ENCODE data around the gene PHYH.

PHYH gene

DNA sequence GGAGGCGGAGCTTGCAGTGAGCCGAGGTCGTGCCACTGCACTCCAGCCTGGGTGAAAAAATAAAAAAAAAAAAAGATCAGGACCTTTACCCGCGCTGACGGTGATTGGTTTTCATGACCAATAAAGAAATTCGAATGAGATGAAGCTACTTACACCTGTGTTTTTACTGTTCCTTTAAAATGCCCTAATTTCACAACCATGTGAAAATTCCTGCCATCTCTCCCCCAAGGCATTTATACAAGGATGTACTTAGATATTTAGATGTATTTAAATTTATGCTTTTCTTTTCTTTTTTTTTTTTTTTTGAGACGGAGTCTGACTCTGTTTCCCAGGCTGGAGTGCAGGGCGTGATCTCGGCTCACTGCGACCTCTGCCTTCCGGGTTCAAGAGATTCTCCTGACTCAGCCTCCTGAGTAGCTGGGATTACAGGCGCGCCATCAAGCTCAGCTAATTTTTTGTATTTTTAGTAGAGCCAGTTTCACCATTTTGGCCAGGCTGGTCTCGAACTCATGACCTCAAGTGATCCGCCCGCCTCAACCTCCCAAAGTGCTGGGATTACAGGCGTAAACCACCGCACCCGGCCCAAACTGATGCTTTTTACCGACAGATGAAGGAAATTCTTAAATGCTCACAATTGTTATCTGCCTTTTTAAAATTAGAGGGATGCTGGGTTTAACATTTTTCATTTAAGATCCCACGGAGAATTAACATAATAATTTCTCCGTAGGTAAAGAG, 3.1 kb upstream of the PHYH start:
- peak overlapping the region; percentile 78 for H3K4me2 ChIP-seq (ENCODE audit: low read depth, low read length, poor library complexity, severe bottlenecking)
- H3K79me2 ChIP-seq (ENCODE audit: insufficient read depth, low read length) = peaks cover 10% of the 10 kb centered on the region
- TF ChIP-seq, protein P1, sequence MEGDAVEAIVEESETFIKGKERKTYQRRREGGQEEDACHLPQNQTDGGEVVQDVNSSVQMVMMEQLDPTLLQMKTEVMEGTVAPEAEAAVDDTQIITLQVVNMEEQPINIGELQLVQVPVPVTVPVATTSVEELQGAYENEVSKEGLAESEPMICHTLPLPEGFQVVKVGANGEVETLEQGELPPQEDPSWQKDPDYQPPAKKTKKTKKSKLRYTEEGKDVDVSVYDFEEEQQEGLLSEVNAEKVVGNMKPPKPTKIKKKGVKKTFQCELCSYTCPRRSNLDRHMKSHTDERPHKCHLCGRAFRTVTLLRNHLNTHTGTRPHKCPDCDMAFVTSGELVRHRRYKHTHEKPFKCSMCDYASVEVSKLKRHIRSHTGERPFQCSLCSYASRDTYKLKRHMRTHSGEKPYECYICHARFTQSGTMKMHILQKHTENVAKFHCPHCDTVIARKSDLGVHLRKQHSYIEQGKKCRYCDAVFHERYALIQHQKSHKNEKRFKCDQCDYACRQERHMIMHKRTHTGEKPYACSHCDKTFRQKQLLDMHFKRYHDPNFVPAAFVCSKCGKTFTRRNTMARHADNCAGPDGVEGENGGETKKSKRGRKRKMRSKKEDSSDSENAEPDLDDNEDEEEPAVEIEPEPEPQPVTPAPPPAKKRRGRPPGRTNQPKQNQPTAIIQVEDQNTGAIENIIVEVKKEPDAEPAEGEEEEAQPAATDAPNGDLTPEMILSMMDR (conservative IDR thresholded peaks at IDR 0.05; ENCODE audit: low read length) = no peak
- no peak for TF ChIP-seq EZH2phosphoT487 (IDR thresholded peaks at IDR 0.05; ENCODE audit: borderline replicate concordance)
- H4K20me1 ChIP-seq (ENCODE audit: insufficient read depth, low read length, poor library complexity, severe bottlenecking) = no peaks in the 10 kb centered on the region
- peaks cover 13% of the 10 kb centered on the region for H3K4me1 ChIP-seq (ENCODE audit: insufficient read depth, low read length, poor library complexity, severe bottlenecking)
- H3F3A ChIP-seq (ENCODE audit: low read depth) = no peaks in the 10 kb centered on the region
- no peaks in the 10 kb centered on the region for H3K9me3 ChIP-seq (ENCODE audit: insufficient read depth, low read depth, low read length)
- peak overlapping the region; percentile 75; the same call in 1 of the 2 replicates for H2AFZ ChIP-seq (ENCODE audit: low read length)
- no peaks in the 10 kb centered on the region for H3K9me2 ChIP-seq (replicated peaks; ENCODE audit: low read depth, low read length)
- no peaks in the 10 kb centered on the region for H3K27me3 ChIP-seq (ENCODE audit: insufficient read depth, low read length, poor library complexity, severe bottlenecking)
- H3K4me3 ChIP-seq (ENCODE audit: low read length, poor library complexity, severe bottlenecking) = peak overlapping the region; percentile 90
- peak overlapping the region; percentile 76 for H3K9ac ChIP-seq (ENCODE audit: low read depth, low read length, poor library complexity, severe bottlenecking)
- H3K36me3 ChIP-seq (ENCODE audit: insufficient read depth, low read length) = no peaks in the 10 kb centered on the region

DNA sequence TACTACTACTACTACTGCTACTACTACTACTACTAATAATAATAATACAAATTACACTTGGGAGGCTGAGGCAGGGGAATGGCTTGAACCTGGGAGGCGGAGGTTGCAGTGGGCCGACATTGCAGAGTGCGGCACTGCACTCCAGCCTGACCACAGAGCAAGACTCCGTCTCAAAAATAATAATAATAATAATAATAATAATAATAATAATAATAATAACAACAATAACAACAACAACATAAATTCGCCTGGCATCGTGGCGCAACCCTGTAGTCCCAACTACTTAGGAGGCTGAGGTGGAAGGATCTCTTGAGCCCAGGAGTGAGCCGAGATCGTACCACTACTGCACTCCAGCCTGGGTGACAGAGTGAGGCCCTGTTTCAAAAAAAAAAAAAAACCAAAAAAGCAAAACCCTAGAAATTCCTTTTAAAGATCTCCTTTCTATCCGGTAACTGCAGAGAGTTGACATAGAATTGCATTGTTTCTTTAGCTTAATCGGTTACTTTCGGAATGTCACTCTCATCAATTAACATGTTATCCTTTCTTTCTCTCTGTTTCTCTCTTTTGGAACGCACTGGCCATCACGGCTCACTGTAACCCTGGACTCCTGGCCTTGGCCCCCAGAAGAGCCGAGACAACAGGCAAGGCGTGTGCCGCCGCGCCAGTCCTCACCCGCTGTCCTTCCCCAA, 972 bp downstream of the PHYH start:
- Histone ChIP-seq H3K4me1 (ENCODE audit: insufficient read depth, low read length, poor library complexity, severe bottlenecking) (peaks cover 13% of the 10 kb centered on the region), H3K36me3 (ENCODE audit: insufficient read depth, low read length) (no peaks in the 10 kb centered on the region), H3K4me3 (ENCODE audit: low read length, poor library complexity, severe bottlenecking) (peak overlapping the region; percentile 90), H3K79me2 (ENCODE audit: insufficient read depth, low read length) (peaks cover 10% of the 10 kb centered on the region), H3K27me3 (ENCODE audit: insufficient read depth, low read length, poor library complexity, severe bottlenecking) (no peaks in the 10 kb centered on the region), H3K9ac (ENCODE audit: low read depth, low read length, poor library complexity, severe bottlenecking) (peak overlapping the region; percentile 83), H4K20me1 (ENCODE audit: insufficient read depth, low read length, poor library complexity, severe bottlenecking) (no peaks in the 10 kb centered on the region), H3K9me2 (replicated peaks; ENCODE audit: low read depth, low read length) (no peaks in the 10 kb centered on the region), H3K9me3 (ENCODE audit: insufficient read depth, low read depth, low read length) (no peaks in the 10 kb centered on the region), H3F3A (ENCODE audit: low read depth) (no peaks in the 10 kb centered on the region), H3K4me2 (ENCODE audit: low read depth, low read length, poor library complexity, severe bottlenecking) (peak overlapping the region; percentile 97), H2AFZ (ENCODE audit: low read length) (peak overlapping the region; percentile 97)
- TF ChIP-seq, protein P1 (conservative IDR thresholded peaks at IDR 0.05; ENCODE audit: low read length) = no peak
- TF ChIP-seq EZH2phosphoT487 (IDR thresholded peaks at IDR 0.05; ENCODE audit: borderline replicate concordance) = no peak

DNA sequence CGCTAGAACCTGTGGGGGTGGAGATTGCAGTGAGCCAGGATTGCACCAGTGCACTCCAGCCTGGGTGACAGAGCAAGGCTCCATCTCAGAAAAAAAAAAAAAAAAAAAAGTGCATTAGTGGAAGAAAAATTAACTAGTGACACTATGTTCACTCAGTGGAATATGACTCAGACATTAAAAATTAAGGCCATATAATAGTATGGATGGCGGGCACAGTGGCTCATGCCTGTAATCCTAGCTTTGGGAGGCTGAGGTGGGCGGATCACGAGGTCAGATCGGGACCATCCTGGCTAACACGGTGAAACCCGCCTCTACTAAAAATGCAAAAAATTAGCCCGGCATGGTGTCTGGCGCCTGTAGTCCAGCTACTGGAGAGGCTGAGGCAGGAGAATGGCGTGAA, 3.4 kb downstream of the PHYH start:
- TF ChIP-seq, protein P1 (conservative IDR thresholded peaks at IDR 0.05; ENCODE audit: low read length) = no peak
- no peak for TF ChIP-seq EZH2phosphoT487 (IDR thresholded peaks at IDR 0.05; ENCODE audit: borderline replicate concordance)
- H3F3A ChIP-seq (ENCODE audit: low read depth) = no peaks in the 10 kb centered on the region
- no peaks in the 10 kb centered on the region for H3K27me3 ChIP-seq (ENCODE audit: insufficient read depth, low read length, poor library complexity, severe bottlenecking)
- H3K36me3 ChIP-seq (ENCODE audit: insufficient read depth, low read length) = no peaks in the 10 kb centered on the region
- H3K4me1 ChIP-seq (ENCODE audit: insufficient read depth, low read length, poor library complexity, severe bottlenecking) = peaks cover 13% of the 10 kb centered on the region
- peaks cover 10% of the 10 kb centered on the region for H3K79me2 ChIP-seq (ENCODE audit: insufficient read depth, low read length)
- H3K9me2 ChIP-seq (replicated peaks; ENCODE audit: low read depth, low read length) = no peaks in the 10 kb centered on the region
- H2AFZ ChIP-seq (ENCODE audit: low read length) = no peak overlapping the region
- H3K4me2 ChIP-seq (ENCODE audit: low read depth, low read length, poor library complexity, severe bottlenecking) = no peak overlapping the region
- H3K9ac ChIP-seq (ENCODE audit: low read depth, low read length, poor library complexity, severe bottlenecking) = no peak overlapping the region
- no peak overlapping the region for H3K4me3 ChIP-seq (ENCODE audit: low read length, poor library complexity, severe bottlenecking)
- H4K20me1 ChIP-seq (ENCODE audit: insufficient read depth, low read length, poor library complexity, severe bottlenecking) = no peaks in the 10 kb centered on the region
- H3K9me3 ChIP-seq (ENCODE audit: insufficient read depth, low read depth, low read length) = no peaks in the 10 kb centered on the region
